K562 (cell line): ENCODE results near the gene CAPN2. TPM values are rescaled to one million over a fixed set of nuclear protein-coding genes. Genes with fewer than 3 reads are reported as not detected.

Source experiments
- DMBX1 ChIP-seq: fragments of 250-450 bp; sonication (Bioruptor Pico); IDR thresholded peaks from 2 replicates; pipeline ENCODE4 v1.8.0; 2022; ENCODE audit warnings: inconsistent platforms, mild to moderate bottlenecking, moderate library complexity, borderline replicate concordance
- JUNB ChIP-seq: fragments of 450-650 bp; formaldehyde crosslinking; conservative IDR thresholded peaks from 2 replicates; pipeline ENCODE4 v1.4.0; 2020; ENCODE audit warnings: mild to moderate bottlenecking
- MITF ChIP-seq: IDR thresholded peaks from 2 replicates; pipeline ENCODE4 v1.6.1; 2014; ENCODE audit warnings: antibody characterized with exemption
- PHF8 ChIP-seq: fragments of 200-600 bp; sonication (generic); IDR thresholded peaks from 2 replicates; pipeline ENCODE4 v1.6.1; 2012; ENCODE audit warnings: mixed run types, mild to moderate bottlenecking, inconsistent platforms, low read length, moderate library complexity, borderline replicate concordance
- POLR2H ChIP-seq: IDR thresholded peaks from 2 replicates; pipeline ENCODE4 v1.6.1; 2016; ENCODE audit warnings: missing genetic modification characterization, low read depth, mild to moderate bottlenecking, control low read depth, missing compliant biosample characterization, moderate library complexity
- SRF ChIP-seq, 2 experiments: fragments of 250-450, 450-650 bp in 1 of 2; sonication (Bioruptor Pico) in 1 of 2; sonication (generic) in 1 of 2; formaldehyde crosslinking; IDR thresholded peaks; 2 replicates each; pipeline versions ENCODE4 v1.5.0 to v1.5.1; 2020 to 2022; ENCODE audit warnings: mild to moderate bottlenecking in 1 of 2, missing genetic modification reagents in 1 of 2
- TSHZ1 ChIP-seq: fragments of 250-450 bp; sonication (Bioruptor Pico); IDR thresholded peaks from 2 replicates; pipeline ENCODE4 v1.4.0; 2020; ENCODE audit warnings: mild to moderate bottlenecking, moderate library complexity
- ZNF75A ChIP-seq: fragments of 450-650 bp; formaldehyde crosslinking; IDR thresholded peaks from 2 replicates; pipeline ENCODE4 v1.4.0; 2020; ENCODE audit warnings: mild to moderate bottlenecking
- ZNF778 ChIP-seq: fragments of 450-650 bp; formaldehyde crosslinking; IDR thresholded peaks from 2 replicates; pipeline ENCODE4 v1.4.0; 2020; ENCODE audit warnings: mild to moderate bottlenecking, moderate library complexity
- polyA plus RNA-seq, 8 experiments: library from polyadenylated mRNA; depleted of rRNA in 4 of 8; stranded (reverse) in 5 of 8; unstranded in 3 of 8; fragments of >200 nt; fragmentation: Nextera tagmentation in 2 of 8; fragmentation: Illumina TruSeq in 1 of 8; extraction: Ambion mirVana in 2 of 8; extraction: Trizol in 1 of 8; gene quantifications; 2 replicates each; pipeline versions ENCODE4 v1.2.1 to v1.2.3, GENCODE V29; 2011 to 2014; ENCODE audit warnings: inconsistent platforms in 1 of 8, missing spikeins in 1 of 8
- total RNA-seq, 7 experiments: library from RNA; depleted of rRNA in 6 of 7; stranded (reverse); fragments of >200 nt in 6 of 7; fragmentation: Illumina TruSeq in 2 of 7; extraction: Trizol in 2 of 7; gene quantifications; 2 replicates each; pipeline versions ENCODE4 v1.2.1 to v1.2.3, GENCODE V29; 2011 to 2021; ENCODE audit warnings: low replicate concordance in 1 of 7
- TF ChIP-seq, protein P1 (sequence below), 2 experiments: fragments of 450-650 bp in 1 of 2; sonication (generic) in 1 of 2; formaldehyde crosslinking in 1 of 2; IDR thresholded peaks; 2 replicates each; pipeline versions ENCODE4 v1.7.1 to v1.9.0; 2016 to 2022; ENCODE audit warnings: inconsistent platforms in 1 of 2, mild to moderate bottlenecking in 1 of 2, missing genetic modification reagents in 1 of 2
- TF ChIP-seq, protein P2 (sequence below), 2 experiments: fragments of 450-650 bp; conservative IDR thresholded peaks; 2 replicates each; pipeline ENCODE4 v1.6.1; 2017; ENCODE audit warnings: mild to moderate bottlenecking in 2 of 2, moderate library complexity in 2 of 2

Gene CAPN2
- total and polyA plus RNA-seq, 9 of the 15 experiments (the other 6 are each of a cell fraction or from before 2014, with no cell fraction given): 24.6 to 157 (median 101) TPM

DNA sequence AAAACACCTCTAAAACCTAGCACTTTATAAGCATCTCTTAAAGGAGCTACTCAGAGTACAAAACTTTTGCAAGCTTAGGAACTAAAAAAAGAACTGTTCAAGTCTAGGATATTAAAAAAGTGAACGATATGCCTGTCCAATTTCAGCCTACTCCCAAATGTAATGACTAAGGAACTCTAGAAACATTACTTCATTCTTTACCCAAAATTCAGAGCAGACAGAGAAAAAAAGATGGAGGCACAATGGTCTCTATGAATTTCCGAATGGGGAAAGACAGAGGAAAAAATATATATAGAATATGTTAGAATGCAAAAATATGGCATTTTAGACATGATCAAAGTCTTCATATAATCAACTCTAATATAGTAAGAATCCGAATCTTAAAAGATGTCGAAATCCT lies 72.2 kb downstream of the CAPN2 start (continued):
- TF ChIP-seq, protein P1, sequence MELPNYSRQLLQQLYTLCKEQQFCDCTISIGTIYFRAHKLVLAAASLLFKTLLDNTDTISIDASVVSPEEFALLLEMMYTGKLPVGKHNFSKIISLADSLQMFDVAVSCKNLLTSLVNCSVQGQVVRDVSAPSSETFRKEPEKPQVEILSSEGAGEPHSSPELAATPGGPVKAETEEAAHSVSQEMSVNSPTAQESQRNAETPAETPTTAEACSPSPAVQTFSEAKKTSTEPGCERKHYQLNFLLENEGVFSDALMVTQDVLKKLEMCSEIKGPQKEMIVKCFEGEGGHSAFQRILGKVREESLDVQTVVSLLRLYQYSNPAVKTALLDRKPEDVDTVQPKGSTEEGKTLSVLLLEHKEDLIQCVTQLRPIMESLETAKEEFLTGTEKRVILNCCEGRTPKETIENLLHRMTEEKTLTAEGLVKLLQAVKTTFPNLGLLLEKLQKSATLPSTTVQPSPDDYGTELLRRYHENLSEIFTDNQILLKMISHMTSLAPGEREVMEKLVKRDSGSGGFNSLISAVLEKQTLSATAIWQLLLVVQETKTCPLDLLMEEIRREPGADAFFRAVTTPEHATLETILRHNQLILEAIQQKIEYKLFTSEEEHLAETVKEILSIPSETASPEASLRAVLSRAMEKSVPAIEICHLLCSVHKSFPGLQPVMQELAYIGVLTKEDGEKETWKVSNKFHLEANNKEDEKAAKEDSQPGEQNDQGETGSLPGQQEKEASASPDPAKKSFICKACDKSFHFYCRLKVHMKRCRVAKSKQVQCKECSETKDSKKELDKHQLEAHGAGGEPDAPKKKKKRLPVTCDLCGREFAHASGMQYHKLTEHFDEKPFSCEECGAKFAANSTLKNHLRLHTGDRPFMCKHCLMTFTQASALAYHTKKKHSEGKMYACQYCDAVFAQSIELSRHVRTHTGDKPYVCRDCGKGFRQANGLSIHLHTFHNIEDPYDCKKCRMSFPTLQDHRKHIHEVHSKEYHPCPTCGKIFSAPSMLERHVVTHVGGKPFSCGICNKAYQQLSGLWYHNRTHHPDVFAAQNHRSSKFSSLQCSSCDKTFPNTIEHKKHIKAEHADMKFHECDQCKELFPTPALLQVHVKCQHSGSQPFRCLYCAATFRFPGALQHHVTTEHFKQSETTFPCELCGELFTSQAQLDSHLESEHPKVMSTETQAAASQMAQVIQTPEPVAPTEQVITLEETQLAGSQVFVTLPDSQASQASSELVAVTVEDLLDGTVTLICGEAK (IDR thresholded peaks at IDR 0.05): no peak
- TF ChIP-seq, protein P1 (CRISPR knock-in tag; IDR thresholded peaks at IDR 0.05): no peak
- TF ChIP-seq PHF8 (no peak), MITF (no peak), JUNB (CRISPR knock-in tag) (no peak), DMBX1 (CRISPR knock-in tag) (peak; percentile 98), ZNF778 (CRISPR knock-in tag) (no peak), ZNF75A (CRISPR knock-in tag) (no peak), SRF (CRISPR knock-in tag; IDR thresholded peaks at IDR 0.05) (no peak), TSHZ1 (peak; percentile 72; the same call in 1 of the 2 replicates), POLR2H (tag) (peak; percentile 21; the same call in 1 of the 2 replicates)
- TF ChIP-seq, protein P2, sequence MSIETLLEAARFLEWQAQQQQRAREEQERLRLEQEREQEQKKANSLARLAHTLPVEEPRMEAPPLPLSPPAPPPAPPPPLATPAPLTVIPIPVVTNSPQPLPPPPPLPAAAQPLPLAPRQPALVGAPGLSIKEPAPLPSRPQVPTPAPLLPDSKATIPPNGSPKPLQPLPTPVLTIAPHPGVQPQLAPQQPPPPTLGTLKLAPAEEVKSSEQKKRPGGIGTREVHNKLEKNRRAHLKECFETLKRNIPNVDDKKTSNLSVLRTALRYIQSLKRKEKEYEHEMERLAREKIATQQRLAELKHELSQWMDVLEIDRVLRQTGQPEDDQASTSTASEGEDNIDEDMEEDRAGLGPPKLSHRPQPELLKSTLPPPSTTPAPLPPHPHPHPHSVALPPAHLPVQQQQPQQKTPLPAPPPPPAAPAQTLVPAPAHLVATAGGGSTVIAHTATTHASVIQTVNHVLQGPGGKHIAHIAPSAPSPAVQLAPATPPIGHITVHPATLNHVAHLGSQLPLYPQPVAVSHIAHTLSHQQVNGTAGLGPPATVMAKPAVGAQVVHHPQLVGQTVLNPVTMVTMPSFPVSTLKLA (conservative IDR thresholded peaks at IDR 0.05): no peak
